ENCODE results near the gene VPS41.

VPS41 gene

DNA sequence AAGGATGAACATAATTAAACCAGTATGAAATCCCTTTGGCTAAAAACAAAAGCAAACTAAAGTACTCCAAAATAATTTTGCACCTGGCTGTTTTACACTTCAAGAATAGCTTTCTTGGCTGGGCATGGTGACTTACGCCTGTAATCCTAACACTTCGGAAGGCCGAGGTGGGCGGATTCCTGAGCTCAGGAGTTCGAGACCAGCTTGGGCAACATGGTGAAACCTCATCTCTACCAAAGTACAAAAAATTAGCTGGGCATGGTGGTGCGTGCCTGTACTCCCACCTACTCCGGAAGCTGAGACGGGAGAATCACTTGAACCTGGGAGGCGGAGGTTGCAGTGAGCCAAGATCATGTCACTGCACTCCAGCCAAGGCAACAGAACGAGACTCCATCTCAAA lies 185.7 kb downstream of the VPS41 start:
- no peak for DNase-seq

DNA sequence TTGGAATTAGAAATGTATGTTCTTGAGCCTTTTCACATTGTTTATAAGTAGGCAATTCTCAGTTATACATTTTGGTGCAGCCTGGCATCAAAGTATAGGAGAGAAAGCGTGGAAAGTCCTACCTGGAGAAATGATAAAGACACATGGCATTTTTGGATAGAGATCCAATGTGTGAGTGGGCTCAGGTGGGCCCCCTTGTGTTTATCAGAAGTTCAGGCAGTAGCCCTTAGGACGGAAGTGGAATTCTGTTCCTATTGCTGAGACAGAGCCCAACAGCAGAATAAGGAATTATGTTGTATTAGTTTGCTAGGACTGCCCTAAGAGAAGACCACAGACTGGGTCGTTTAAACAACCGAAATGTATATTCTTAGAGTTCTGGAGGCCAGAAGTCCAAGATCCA lies 192.6 kb downstream of the VPS41 start:
- DNase-seq = no peak

DNA sequence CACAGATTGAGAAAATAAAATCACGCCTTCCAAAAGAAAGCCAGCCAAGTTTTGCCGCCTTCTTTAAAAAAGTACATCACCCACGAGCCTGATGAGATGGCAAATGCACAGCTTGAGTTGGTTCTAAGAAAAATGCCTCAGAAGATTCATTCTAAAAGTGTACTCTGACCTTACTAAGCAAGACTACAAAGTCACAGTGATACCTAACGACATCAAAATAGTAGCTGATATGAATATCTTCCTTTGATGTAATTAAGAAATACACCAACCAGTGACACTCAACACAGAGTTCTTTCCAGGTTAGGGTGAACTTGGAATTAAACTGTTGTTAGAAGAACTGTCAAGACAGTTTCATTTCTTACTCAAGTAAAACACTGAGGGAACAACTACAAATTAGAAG lies 199.9 kb downstream of the VPS41 start:
- no peak for DNase-seq

DNA sequence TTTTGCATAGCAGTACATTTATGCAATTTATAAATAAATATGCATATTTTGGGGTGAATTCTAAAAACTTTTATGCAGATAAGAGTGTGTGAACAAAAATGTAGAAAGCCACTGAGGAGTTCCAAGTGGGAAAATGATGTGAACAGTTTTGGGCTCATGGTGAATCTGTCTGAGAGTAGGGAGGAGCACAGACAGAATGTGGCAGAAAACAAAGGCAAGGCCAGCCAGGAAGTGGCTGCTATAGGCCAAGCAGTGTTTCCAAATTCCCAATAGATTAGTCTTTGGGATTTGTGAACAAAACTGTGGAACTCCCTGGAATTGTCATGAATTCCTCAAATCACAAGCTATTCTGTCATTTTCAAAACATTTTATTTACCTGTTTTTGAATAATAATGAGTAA lies 204.2 kb downstream of the VPS41 start:
- DNase-seq = no peak

DNA sequence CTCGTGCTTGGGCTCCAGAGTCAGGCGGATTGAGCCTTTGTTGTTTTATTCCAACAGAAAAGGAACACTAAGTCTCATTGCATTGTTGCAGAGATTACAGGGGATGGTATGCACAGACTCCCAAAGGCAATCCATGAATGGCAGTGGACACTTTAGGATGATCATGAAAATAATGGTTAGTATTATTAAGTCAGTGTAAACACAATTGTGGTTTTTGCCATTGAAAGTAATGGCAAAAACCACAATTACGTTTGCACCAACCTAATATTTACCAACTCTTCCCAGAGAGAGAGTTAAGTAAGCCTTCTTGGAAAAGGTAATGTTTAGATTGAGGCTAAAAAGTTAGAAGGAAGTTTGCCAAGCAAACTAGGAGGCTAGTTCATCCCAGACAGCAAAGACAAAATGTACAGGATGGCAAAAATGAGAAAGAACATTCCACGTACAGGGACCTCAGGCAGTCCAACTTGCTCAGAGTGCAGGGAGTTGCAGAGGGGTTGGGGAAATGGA lies 204.9 kb downstream of the VPS41 start:
- no peak for DNase-seq

DNA sequence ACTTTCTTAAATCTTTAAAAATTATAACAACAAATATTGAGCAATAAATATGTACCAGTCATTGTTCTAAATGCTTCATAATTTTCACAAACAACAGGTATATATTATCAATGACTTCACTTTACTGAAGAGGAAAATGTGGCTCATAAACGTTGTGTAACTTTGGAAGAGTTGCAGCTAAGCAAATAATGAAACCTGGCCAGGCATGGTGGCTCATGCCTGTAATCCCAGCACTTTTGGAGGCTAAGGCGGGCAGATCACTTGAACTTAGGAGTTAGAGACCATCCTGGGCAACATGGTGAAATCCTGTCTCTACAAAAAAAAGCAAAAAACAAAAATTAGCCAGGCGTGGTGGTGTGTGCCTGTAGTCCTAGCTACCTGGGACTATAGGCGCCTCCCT lies 205.9 kb downstream of the VPS41 start:
- DNase-seq = no peak

DNA sequence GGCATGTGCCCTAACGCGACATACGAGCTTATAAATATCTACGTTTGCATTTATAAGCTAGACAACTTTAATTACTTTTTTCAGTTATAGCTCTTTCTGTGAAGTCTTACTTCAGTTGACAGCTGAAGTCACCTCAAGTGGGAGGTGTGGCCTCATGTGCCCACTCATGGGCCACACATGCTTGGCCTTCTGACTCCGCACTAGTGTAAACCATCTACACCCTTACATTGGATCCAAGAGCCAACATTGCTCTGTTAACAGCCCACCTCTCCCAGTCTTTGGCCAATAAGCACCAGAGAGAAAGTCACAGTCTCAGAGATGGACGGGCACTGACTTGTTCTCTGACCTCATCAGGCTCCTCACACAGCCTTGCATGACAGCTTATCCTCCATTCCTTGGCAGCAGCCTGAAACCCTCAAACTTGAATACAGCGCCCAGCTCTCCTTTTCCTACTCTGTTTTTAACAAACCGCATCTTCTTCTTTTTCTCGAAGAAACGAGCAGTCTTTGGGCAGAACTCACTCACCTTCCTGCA lies 206.9 kb downstream of the VPS41 start:
- DNase-seq = no peak

DNA sequence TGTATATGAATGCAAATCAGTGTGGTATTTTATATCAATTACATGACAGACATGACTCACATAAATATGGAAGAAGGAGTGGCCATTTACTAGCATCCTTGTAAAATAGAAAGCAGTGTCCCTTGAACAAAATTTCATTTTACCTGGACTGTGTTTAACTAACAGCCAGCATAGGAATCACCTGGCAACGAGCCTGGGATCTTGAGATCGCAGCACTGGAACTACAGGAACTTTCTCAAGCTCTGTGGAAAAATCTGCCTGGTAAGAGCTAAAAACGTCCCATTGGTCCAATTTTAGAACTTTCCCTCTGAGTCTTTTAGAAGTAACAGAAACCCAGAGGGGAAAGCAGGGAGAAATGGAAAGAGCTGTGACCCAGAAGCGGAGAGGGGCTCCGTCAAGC lies 208.9 kb downstream of the VPS41 start:
- DNase-seq = no peak

DNA sequence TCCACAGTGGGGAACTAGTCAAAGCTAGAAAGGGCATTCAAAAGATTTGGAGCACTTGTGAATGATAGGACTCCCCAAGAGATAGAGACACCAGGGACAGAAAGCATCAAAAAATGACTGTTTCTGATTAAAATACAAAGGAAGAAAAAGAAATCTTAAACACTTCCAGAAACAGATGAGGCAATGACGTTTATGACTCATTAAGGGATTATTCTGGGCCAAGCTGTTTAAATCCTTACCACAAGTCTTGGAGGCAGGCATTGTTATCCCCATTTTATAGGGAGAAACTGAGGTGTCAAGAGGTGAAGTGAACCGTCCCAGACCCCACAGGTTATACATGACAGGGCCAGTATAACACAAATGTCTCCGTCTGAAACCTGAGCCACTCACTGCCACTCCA lies 209.5 kb downstream of the VPS41 start:
- no peak for DNase-seq

DNA sequence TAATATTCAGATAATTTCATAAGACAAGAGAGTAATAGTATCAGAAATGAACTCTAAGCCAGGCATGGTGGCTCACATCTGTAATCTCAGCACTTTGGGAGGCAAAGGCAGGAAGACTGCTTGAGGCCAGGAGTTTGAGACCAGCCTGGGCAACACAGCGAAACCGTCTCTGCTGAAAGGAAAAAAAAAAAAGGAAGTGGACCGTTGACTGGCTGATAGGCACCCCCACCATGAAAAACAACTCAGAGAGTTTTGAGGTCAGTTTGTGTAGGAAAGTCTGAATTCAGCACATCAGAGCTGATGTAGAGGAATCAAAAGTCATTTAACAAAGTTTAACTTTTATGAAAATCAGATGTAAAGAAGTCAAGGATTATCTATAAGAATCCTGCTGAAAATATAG lies 214.7 kb downstream of the VPS41 start:
- no peak for DNase-seq

DNA sequence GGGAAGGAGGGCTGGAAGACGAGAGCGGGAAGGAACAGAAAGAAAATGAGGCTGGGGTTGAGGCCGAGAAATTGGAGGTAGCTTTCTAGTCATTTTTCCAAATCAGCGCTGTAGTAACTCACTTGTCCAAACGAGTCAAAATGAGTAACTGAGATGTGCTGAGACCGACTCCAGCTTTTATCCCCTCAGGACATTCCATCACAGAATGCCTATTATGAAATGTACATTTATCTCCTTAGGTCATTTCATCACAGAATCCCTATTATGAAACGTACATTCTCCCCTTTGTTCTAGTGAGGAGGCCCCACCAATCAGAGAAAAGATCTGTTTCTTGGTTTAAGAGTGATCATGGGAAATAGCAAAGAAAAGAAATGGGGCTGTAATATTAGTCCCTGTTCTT lies 222.1 kb downstream of the VPS41 start:
- DNase-seq = no peak

DNA sequence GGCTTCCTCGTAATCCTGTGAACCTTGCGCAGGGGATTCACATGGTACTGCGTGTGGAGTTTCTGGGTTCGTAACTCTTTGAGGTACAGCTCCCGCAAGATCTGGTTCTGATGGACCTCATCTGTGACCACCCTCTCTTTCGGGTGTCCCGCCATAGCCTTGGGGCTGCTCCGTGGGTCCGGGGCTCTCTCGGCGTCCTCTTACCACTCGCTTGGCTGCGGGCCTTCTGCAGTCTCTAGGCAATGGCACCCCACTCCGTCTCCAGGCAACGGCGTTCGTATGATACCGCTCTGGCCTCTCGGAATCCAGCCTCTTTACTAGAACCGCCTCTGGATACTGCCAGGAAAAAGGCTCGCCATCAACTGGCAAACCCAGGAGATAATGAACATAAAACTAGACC lies 223.1 kb downstream of the VPS41 start:
- no peak for DNase-seq

DNA sequence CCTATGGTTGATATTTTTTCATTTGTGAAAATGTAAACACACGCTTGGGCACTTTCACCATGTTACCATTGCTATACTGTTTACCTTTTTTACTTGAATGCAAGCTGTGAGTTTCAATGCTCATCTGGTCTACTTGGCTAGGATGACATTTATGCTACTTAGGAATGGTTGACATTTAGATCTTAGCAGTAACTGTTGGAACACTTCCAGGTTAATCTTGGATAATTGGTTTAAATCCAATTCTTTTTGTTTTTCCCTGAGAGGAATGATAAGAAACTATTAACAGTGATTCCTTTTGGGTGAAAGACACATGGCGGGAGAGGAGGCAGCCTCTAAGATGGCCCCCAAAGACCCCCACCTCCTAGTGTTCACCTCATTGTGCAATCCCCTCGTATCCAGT lies 226.4 kb downstream of the VPS41 start:
- no peak for DNase-seq

DNA sequence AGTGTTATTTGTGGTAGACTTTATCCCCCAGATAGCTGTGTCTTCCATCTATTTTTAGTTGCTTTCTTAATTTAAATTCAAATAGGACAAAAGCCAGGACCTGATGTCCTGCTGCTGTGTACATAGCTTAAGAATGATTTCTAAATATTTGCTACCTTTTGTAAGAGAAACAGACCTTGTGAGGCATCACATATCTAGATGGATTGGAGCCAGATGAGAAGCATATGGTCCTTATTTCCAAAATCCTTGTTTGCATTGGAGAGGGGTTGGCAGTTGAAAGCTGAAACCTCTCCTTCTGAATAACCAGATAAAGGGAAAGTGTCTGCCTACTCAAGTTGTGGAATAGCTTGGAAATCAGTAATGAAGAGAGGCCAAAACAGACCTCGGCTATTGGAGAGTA lies 227.1 kb downstream of the VPS41 start:
- no peak for DNase-seq

DNA sequence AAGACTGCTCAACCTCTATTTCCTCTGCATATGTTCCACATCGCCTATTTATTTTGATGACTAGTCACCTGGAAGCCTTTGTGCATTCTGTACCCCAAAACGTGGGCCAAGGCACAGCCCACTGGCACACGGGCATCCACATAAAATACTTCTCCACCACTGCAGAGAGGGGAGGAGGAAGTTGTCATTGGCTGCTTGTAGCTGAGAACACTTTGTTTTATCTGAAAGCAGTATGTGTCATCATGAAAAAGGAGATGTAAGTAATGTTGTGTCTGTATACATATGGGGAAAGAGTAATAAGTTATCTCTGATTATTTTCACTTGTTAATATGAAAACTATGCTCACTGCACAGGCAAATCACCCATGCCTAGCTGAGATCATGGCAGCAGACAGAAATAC lies 229.6 kb downstream of the VPS41 start:
- no peak for DNase-seq

DNA sequence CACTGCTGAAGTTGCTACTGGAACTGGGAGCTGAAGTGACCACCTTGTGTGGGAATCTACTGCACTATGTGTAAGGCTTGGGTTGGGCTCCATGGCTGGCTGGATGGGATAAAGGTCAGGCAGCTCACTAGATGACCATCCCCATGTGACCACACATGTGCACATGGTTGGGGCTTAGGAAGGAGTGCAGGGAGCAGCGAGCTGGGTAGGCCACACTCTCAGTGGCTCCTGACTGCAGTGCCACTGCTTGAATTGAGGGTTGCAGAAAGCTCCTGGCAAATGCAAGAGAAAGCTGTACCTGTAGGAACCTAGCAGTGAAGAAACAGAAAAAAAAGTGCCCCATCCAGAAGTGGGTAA lies 230.3 kb downstream of the VPS41 start:
- DNase-seq = no peak

DNA sequence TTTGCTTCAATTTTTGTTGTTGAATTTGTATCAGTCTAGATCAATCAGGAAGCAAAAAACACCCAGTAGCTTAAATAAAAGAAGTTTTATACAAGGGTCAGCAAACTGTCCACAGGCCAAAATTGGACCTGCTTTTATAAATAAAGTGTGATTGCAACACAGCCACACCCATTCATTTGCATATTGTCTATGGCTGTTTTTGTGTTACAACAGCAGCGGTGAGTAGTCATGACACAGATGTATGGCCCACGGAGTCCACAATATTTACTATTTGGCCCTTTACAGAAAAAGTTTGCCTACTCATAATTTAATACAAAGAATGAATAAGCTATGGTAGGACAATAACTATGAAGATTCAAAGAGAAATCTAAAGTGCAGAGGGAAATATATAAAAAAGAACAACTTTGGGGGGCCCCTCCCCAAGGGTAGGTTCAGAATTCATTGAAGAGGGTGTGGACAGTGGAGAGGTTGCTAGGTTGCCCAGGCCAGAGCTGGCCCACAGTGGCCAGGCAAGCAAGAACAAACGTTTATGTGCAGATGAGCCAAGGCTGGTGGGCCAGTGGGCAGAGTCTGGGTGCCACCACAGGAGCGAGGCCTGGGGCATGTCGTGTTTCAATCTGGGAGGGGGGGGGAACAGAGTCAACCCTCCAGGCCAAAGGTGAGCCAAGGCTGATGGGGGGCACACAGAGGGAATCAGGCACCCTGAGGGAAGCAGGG lies 230.9 kb downstream of the VPS41 start:
- DNase-seq = no peak

DNA sequence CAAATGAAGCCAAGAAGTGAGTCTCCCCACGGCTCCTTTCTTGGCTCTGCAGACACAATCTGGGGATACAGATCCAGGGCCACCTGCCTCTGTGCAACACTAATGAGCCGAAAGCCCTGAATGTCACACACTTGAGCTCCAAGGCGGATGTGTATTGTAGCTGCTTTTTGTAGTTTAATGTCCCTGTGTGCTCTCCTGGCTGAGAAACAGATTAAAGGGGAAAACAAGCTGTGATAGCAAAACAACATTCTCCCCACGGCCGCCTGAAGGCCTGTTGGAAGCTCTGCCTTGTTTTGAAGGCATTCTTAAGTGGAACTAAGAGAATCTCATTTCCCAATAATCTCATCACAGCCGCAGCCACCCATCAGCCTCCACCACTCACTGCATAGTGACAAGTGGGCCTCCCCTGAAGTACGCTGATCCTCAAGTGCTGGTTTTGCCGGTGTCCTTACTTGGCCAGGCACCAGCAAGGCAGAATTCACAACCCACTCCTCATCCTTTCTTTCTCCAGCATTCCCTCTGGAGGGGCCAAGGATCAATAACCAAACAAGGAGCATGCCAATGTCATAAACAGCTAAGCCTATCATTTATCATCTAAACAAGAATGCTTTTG lies 233.4 kb downstream of the VPS41 start:
- DNase-seq = no peak

DNA sequence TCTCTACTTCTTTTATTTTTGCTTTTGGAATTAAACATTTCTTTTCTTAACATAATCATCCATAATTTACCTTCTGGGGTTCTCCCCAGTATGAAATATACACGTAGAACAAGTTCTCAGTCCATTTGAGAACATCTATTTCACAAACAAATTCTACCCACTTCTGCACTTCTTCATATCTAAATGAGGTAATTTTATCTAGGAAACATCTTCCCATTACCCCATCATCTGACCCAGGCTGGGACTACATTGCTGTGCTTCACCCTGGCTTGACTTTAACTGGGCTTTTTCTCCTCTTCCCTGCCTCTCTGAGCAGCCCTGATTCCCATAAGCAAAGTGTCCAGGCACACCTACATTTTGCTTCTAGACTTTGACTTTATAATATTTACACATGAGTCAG lies 234.5 kb downstream of the VPS41 start:
- no peak for DNase-seq

DNA sequence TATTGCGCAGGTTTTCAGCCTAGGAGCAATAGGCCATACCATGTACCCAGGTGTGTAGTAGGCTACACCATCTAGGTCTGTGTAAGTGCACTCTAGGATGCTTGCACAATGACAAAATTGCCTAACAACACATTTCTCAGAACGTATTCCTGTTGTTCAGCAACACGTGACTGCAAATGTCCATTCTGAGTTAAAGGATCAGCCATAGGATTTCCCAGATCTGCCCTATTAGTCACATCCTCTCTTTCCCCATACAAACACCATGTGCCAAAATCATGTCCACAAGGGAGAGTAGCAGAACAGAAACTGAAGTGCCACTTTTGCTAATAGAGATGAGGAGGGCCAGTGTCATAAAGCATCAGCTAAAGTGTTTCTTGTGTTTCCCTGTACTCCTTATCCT lies 235.2 kb downstream of the VPS41 start:
- no peak for DNase-seq
